Urinary bladder (tissue), 4 donors: Measurements from ENCODE around the gene ZNF280C. TPM values are rescaled to one million over a fixed set of nuclear protein-coding genes. Genes with fewer than 3 reads are reported as not detected.

ENCODE experiments used
- DNase-seq: peaks from one replicate; pipeline ENCODE4 v3.0.0-alpha.2; 2015; ENCODE audit errors: extremely low spot score
- H3K27ac ChIP-seq: one replicate; pipeline ENCODE4 v1.5.1; 2013; ENCODE audit warnings: low read depth, mild to moderate bottlenecking, moderate library complexity
- H3K36me3 ChIP-seq: one replicate; pipeline ENCODE4 v1.6.1; 2013; ENCODE audit warnings: mild to moderate bottlenecking, moderate library complexity; ENCODE audit not compliant: insufficient read depth
- H3K4me1 ChIP-seq: one replicate; pipeline ENCODE4 v1.6.1; 2013; ENCODE audit warnings: mild to moderate bottlenecking, moderate library complexity; ENCODE audit not compliant: insufficient read depth
- H3K4me3 ChIP-seq: one replicate; pipeline ENCODE4 v1.5.1; 2013; ENCODE audit warnings: low read depth, low read length
- WGBS: extraction: QIAGEN DNeasy Blood & Tissue Kit; methylation state at CpG from one replicate; pipeline ENCODE4 v1.1.7; 2013; 5-methylcytosine and 5-hydroxymethylcytosine counted together
- polyA plus RNA-seq: library from polyadenylated mRNA; stranded (reverse); fragments of 200-250 nt; gene quantifications from one replicate; pipeline ENCODE4 v1.2.3, GENCODE V29; 2013
- total RNA-seq: library from RNA; depleted of rRNA; stranded (reverse); fragments of >200 nt; gene quantifications from one replicate; pipeline ENCODE4 v1.2.3, GENCODE V29; 2014
- donor health status: healthy with polysubstance abuse.
- donor health status: healthy.

Gene ZNF280C
- total and polyA plus RNA-seq, 2 donors = 2.0 to 13.0 TPM

- no peak for DNase-seq
- Histone ChIP-seq H3K36me3 (no peaks in the 10 kb centered on the region), H3K27ac (no peak overlapping the region), H3K4me1 (no peaks in the 10 kb centered on the region), H3K4me3 (no peak overlapping the region)
- WGBS = 96% methylated on average over 11 of the region's 11 CpGs
These were observed 84.5 kb downstream of the ZNF280C start for GRCh38 chrX:130184168-130184567.

- WGBS = 44% methylated on average over 7 of the region's 7 CpGs
- DNase-seq = no peak
- no peak overlapping the region for H3K4me3 ChIP-seq
- no peak overlapping the region for H3K27ac ChIP-seq
- H3K36me3 ChIP-seq = no peaks in the 10 kb centered on the region
- no peaks in the 10 kb centered on the region for H3K4me1 ChIP-seq
These were observed 89.0 kb downstream of the ZNF280C start for GRCh38 chrX:130179579-130180215.

- no peaks in the 10 kb centered on the region for H3K4me1 ChIP-seq
- DNase-seq = no peak
- H3K27ac ChIP-seq = no peak overlapping the region
- no peaks in the 10 kb centered on the region for H3K36me3 ChIP-seq
- 72% methylated on average over 5 of the region's 5 CpGs for WGBS
- H3K4me3 ChIP-seq = no peak overlapping the region
These were observed 89.5 kb downstream of the ZNF280C start for GRCh38 chrX:130179170-130179569.

GRCh38 chrX:130176942-130177341 lies 91.8 kb downstream of the ZNF280C start:
- no peaks in the 10 kb centered on the region for H3K36me3 ChIP-seq
- WGBS = 81% methylated on average over 4 of the region's 4 CpGs
- no peaks in the 10 kb centered on the region for H3K4me1 ChIP-seq
- H3K27ac ChIP-seq = no peak overlapping the region
- H3K4me3 ChIP-seq = no peak overlapping the region
- DNase-seq = no peak

- DNase-seq = no peak
- no peaks in the 10 kb centered on the region for H3K4me1 ChIP-seq
- H3K36me3 ChIP-seq = no peaks in the 10 kb centered on the region
- H3K27ac ChIP-seq = no peak overlapping the region
- H3K4me3 ChIP-seq = no peak overlapping the region
These were observed 92.3 kb downstream of the ZNF280C start for GRCh38 chrX:130176354-130176776.

GRCh38 chrX:130174937-130175336 lies 93.8 kb downstream of the ZNF280C start:
- no peaks in the 10 kb centered on the region for H3K4me1 ChIP-seq
- no peaks in the 10 kb centered on the region for H3K36me3 ChIP-seq
- no peak overlapping the region for H3K27ac ChIP-seq
- no peak for DNase-seq
- 93% methylated on average over 2 of the region's 2 CpGs for WGBS
- H3K4me3 ChIP-seq = no peak overlapping the region

GRCh38 chrX:130174045-130174704 lies 94.5 kb downstream of the ZNF280C start:
- WGBS = 36% methylated on average over 10 of the region's 10 CpGs

GRCh38 chrX:130173190-130173895 lies 95.4 kb downstream of the ZNF280C start:
- Histone ChIP-seq H3K4me1 (no peaks in the 10 kb centered on the region), H3K27ac (peak overlapping the region; percentile 38), H3K4me3 (peak overlapping the region; percentile 9), H3K36me3 (no peaks in the 10 kb centered on the region)
- DNase-seq = no peak
- WGBS = 38% methylated on average over 7 of the region's 7 CpGs

More at GRCh38 chrX:130174045-130174704, 94.5 kb downstream of the ZNF280C start:
- Histone ChIP-seq H3K27ac (peak overlapping the region; percentile 62), H3K36me3 (no peaks in the 10 kb centered on the region), H3K4me3 (no peak overlapping the region), H3K4me1 (no peaks in the 10 kb centered on the region)
- DNase-seq = no peak

GRCh38 chrX:130172127-130172845 lies 96.4 kb downstream of the ZNF280C start:
- Histone ChIP-seq H3K4me3 (peak overlapping the region; percentile 37), H3K36me3 (no peaks in the 10 kb centered on the region), H3K27ac (peak overlapping the region; percentile 32), H3K4me1 (no peaks in the 10 kb centered on the region)
- WGBS = 21% methylated on average over 34 of the region's 34 CpGs
- no peak for DNase-seq

GRCh38 chrX:130171446-130172126 lies 97.1 kb downstream of the ZNF280C start, which contains the start of gene RAB33A:
RAB33A (plus strand) TSS chrX:130171962; CDS start chrX:130172063, 101 bp downstream.
- peak within 1 kb of the TSS; percentile 32 for H3K27ac ChIP-seq
- H3K4me3 ChIP-seq = peak within 1 kb of the TSS; percentile 37
- no peaks in the 10 kb centered on the region for H3K4me1 ChIP-seq
- no peak for DNase-seq
- under 1% methylated on average over 49 of the region's 61 CpGs for WGBS
- H3K36me3 ChIP-seq = no peaks in the 10 kb centered on the region

- Histone ChIP-seq H3K36me3 (no peaks in the 10 kb centered on the region), H3K4me3 (peak overlapping the region; percentile 37), H3K27ac (no peak overlapping the region), H3K4me1 (no peaks in the 10 kb centered on the region)
- WGBS = 3% methylated on average over 36 of the region's 36 CpGs
- no peak for DNase-seq
These were observed 97.8 kb downstream of the ZNF280C start for GRCh38 chrX:130170752-130171445.

GRCh38 chrX:130167040-130167439 lies 101.7 kb downstream of the ZNF280C start:
- no peak overlapping the region for H3K27ac ChIP-seq
- no peak for DNase-seq
- WGBS = 55% methylated on average over 4 of the region's 4 CpGs
- H3K4me1 ChIP-seq = peaks cover 2% of the 10 kb centered on the region
- no peak overlapping the region for H3K4me3 ChIP-seq
- no peaks in the 10 kb centered on the region for H3K36me3 ChIP-seq

GRCh38 chrX:130166503-130166777 lies 102.3 kb downstream of the ZNF280C start:
- Histone ChIP-seq H3K4me3 (peak overlapping the region; percentile 46), H3K27ac (peak overlapping the region; percentile 41), H3K36me3 (no peaks in the 10 kb centered on the region), H3K4me1 (peaks cover 2% of the 10 kb centered on the region)
- DNase-seq = no peak
- WGBS = 0% methylated on average over 4 of the region's 4 CpGs
